GM23248 (cell line): ENCODE results near the gene MYO9A. TPM values are rescaled to one million over a fixed set of nuclear protein-coding genes. Genes with fewer than 3 reads are reported as not detected.

Source experiments
- DNase-seq: peaks from one replicate; pipeline ENCODE4 v3.0.0-alpha.2; 2015
- H2AFZ ChIP-seq: fragments of 200-600 bp; sonication (generic); 2 replicates; pipeline ENCODE4 v1.6.1; 2016; ENCODE audit warnings: antibody characterized with exemption
- H3F3A ChIP-seq: fragments of 200-600 bp; sonication (generic); 2 replicates; pipeline ENCODE4 v1.6.1; 2016; ENCODE audit warnings: mild to moderate bottlenecking, antibody characterized with exemption, mixed run types; ENCODE audit not compliant: insufficient read depth
- H3K27ac ChIP-seq: fragments of 200-600 bp; sonication (generic); 2 replicates; pipeline ENCODE4 v1.5.1; 2016; ENCODE audit warnings: mild to moderate bottlenecking
- H3K27me3 ChIP-seq: fragments of 200-600 bp; sonication (generic); replicated peaks from 2 replicates; pipeline ENCODE4 v1.6.1; 2016; ENCODE audit warnings: mild to moderate bottlenecking; ENCODE audit not compliant: insufficient read depth
- H3K36me3 ChIP-seq: fragments of 200-600 bp; sonication (generic); 2 replicates; pipeline ENCODE4 v1.6.1; 2016; ENCODE audit warnings: low read depth, mild to moderate bottlenecking
- H3K4me1 ChIP-seq: fragments of 200-600 bp; sonication (generic); 2 replicates; pipeline ENCODE4 v1.6.1; 2016; ENCODE audit warnings: mild to moderate bottlenecking; ENCODE audit not compliant: insufficient read depth
- H3K4me2 ChIP-seq: fragments of 200-600 bp; sonication (generic); one replicate; pipeline ENCODE4 v1.6.1; 2016; ENCODE audit warnings: mild to moderate bottlenecking; ENCODE audit not compliant: unreplicated experiment
- H3K4me3 ChIP-seq: fragments of 200-600 bp; sonication (generic); 2 replicates; pipeline ENCODE4 v1.5.1; 2016; ENCODE audit warnings: mild to moderate bottlenecking
- H3K79me2 ChIP-seq: fragments of 200-600 bp; sonication (generic); 2 replicates; pipeline ENCODE4 v1.6.1; 2016; ENCODE audit warnings: mild to moderate bottlenecking; ENCODE audit not compliant: insufficient read depth
- H3K9ac ChIP-seq: fragments of 200-600 bp; sonication (generic); 2 replicates; pipeline ENCODE4 v1.6.1; 2016; ENCODE audit warnings: mild to moderate bottlenecking
- H3K9me2 ChIP-seq: fragments of 200-600 bp; sonication (generic); 2 replicates; pipeline ENCODE4 v1.6.1; 2016; ENCODE audit warnings: mixed run types, mild to moderate bottlenecking, moderate library complexity; ENCODE audit not compliant: insufficient read depth
- H3K9me3 ChIP-seq: fragments of 200-600 bp; sonication (generic); one replicate; pipeline ENCODE4 v1.6.1; 2017; ENCODE audit warnings: low read depth
- H4K20me1 ChIP-seq: fragments of 200-600 bp; sonication (generic); 2 replicates; pipeline ENCODE4 v1.6.0; 2016; ENCODE audit not compliant: insufficient read depth
- EZH2 ChIP-seq: fragments of 200-600 bp; sonication (generic); IDR thresholded peaks from 2 replicates; pipeline ENCODE4 v1.6.1; 2018; ENCODE audit warnings: antibody characterized with exemption, mild to moderate bottlenecking; ENCODE audit not compliant: insufficient read depth, poor library complexity, severe bottlenecking
- EZH2phosphoT487 ChIP-seq: fragments of 200-600 bp; sonication (generic); IDR thresholded peaks from 2 replicates; pipeline ENCODE4 v1.6.1; 2018; ENCODE audit warnings: antibody characterized with exemption, moderate library complexity, mild to moderate bottlenecking, low read depth; ENCODE audit not compliant: insufficient read depth
- WGBS, 2 experiments: methylation state at CpG; one replicate each; pipeline ENCODE4 v1.1.6; 2015 to 2017; ENCODE audit warnings: low lambda C conversion rate in 2 of 2, low coverage in 1 of 2; ENCODE audit errors: missing lambda C conversion rate in 2 of 2; 5-methylcytosine and 5-hydroxymethylcytosine counted together
- in situ Hi-C: fragments of 300-500 bp; cut with MboI; formaldehyde crosslinking; loops from 2 replicates; pipeline ENCODE4 v1.15.0; 2020
- polyA plus RNA-seq: library from polyadenylated mRNA; unstranded; fragments of >200 nt; fragmentation: Nextera tagmentation; extraction: Ambion mirVana; gene quantifications from 2 replicates; pipeline ENCODE4 v1.2.1, GENCODE V29; 2016
- total RNA-seq: library from RNA; depleted of rRNA; stranded (reverse); fragments of >200 nt; shearing (Covaris generic); gene quantifications from 2 replicates; pipeline ENCODE4 v1.2.3, GENCODE V29; 2014

MYO9A gene
- total and polyA plus RNA-seq, 2 experiments from 2014 or later: 10.6 to 20.4 TPM

- H3K9ac ChIP-seq: no peak overlapping the region
- no peaks in the 10 kb centered on the region for H3K36me3 ChIP-seq
- no peaks in the 10 kb centered on the region for H3K79me2 ChIP-seq
- in situ Hi-C loops: no loop called here
- DNase-seq: no peak
- no peaks in the 10 kb centered on the region; the same call in 1 of the 2 replicates for H4K20me1 ChIP-seq
- H2AFZ ChIP-seq: no peak overlapping the region
- no peak overlapping the region for H3K4me3 ChIP-seq
- H3K27me3 ChIP-seq: no peaks in the 10 kb centered on the region
- TF ChIP-seq EZH2phosphoT487 (no peak), EZH2 (no peak)
- 81 to 84% methylated on average over 3 of the region's 3 CpGs for WGBS, 2 experiments
- no peak overlapping the region for H3K27ac ChIP-seq
- no peaks in the 10 kb centered on the region for H3K9me3 ChIP-seq
- no peaks in the 10 kb centered on the region for H3F3A ChIP-seq
- no peak overlapping the region for H3K4me2 ChIP-seq
- H3K9me2 ChIP-seq: no peaks in the 10 kb centered on the region
- H3K4me1 ChIP-seq: no peaks in the 10 kb centered on the region
Measured at GRCh38 chr15:72140088-72140487, 22.1 kb upstream of the MYO9A start.

- TF ChIP-seq EZH2 (no peak), EZH2phosphoT487 (no peak)
- H3K4me3 ChIP-seq: no peak overlapping the region
- no peak overlapping the region for H3K4me2 ChIP-seq
- no peaks in the 10 kb centered on the region for H3K36me3 ChIP-seq
- H3K4me1 ChIP-seq: no peaks in the 10 kb centered on the region
- H3K79me2 ChIP-seq: no peaks in the 10 kb centered on the region
- H4K20me1 ChIP-seq: no peaks in the 10 kb centered on the region; the same call in 1 of the 2 replicates
- no peaks in the 10 kb centered on the region for H3K9me2 ChIP-seq
- no peak overlapping the region for H3K27ac ChIP-seq
- H3K27me3 ChIP-seq: no peaks in the 10 kb centered on the region
- no peak for DNase-seq
- WGBS, 2 experiments: 93 to 99% methylated on average over 4 of the region's 4 CpGs
- H3K9ac ChIP-seq: no peak overlapping the region
- in situ Hi-C loops: no loop called here
- no peaks in the 10 kb centered on the region for H3F3A ChIP-seq
- H2AFZ ChIP-seq: no peak overlapping the region
- H3K9me3 ChIP-seq: no peaks in the 10 kb centered on the region
Measured at GRCh38 chr15:72139667-72140066, 21.7 kb upstream of the MYO9A start.

GRCh38 chr15:72136170-72137051 lies 18.5 kb upstream of the MYO9A start:
- WGBS, 2 experiments: 74 to 78% methylated on average over 4 of the region's 4 CpGs
- no peaks in the 10 kb centered on the region for H3K36me3 ChIP-seq
- H3K9ac ChIP-seq: no peak overlapping the region
- H3K4me2 ChIP-seq: no peak overlapping the region
- no peak overlapping the region for H3K4me3 ChIP-seq
- H3K27me3 ChIP-seq: no peaks in the 10 kb centered on the region
- H3K27ac ChIP-seq: no peak overlapping the region
- in situ Hi-C loops: no loop called here
- DNase-seq: no peak
- H3K79me2 ChIP-seq: no peaks in the 10 kb centered on the region
- H3F3A ChIP-seq: no peaks in the 10 kb centered on the region
- no peaks in the 10 kb centered on the region for H3K9me3 ChIP-seq
- TF ChIP-seq EZH2phosphoT487 (no peak), EZH2 (no peak)
- no peaks in the 10 kb centered on the region for H3K9me2 ChIP-seq
- H4K20me1 ChIP-seq: no peaks in the 10 kb centered on the region; the same call in 1 of the 2 replicates
- no peaks in the 10 kb centered on the region for H3K4me1 ChIP-seq
- H2AFZ ChIP-seq: no peak overlapping the region

GRCh38 chr15:72135719-72136118 lies 17.8 kb upstream of the MYO9A start:
- 41 to 56% methylated on average over 2 of the region's 2 CpGs for WGBS, 2 experiments
- no peak for DNase-seq
- Histone ChIP-seq H3K36me3 (no peaks in the 10 kb centered on the region), H3K9me3 (no peaks in the 10 kb centered on the region), H2AFZ (no peak overlapping the region), H3F3A (no peaks in the 10 kb centered on the region), H3K4me3 (no peak overlapping the region), H3K27me3 (no peaks in the 10 kb centered on the region), H4K20me1 (no peaks in the 10 kb centered on the region; the same call in 1 of the 2 replicates), H3K4me2 (no peak overlapping the region), H3K4me1 (no peaks in the 10 kb centered on the region), H3K79me2 (no peaks in the 10 kb centered on the region), H3K9me2 (no peaks in the 10 kb centered on the region), H3K9ac (no peak overlapping the region), H3K27ac (no peak overlapping the region)
- no peak for TF ChIP-seq EZH2
- TF ChIP-seq EZH2phosphoT487: no peak
- in situ Hi-C loops: no loop called here
